Measurements from ENCODE around the gene PAX7. TPM values are rescaled to one million over a fixed set of nuclear protein-coding genes. Genes with fewer than 3 reads are reported as not detected.

The PAX7 gene
- total and polyA plus RNA-seq, 2 experiments from 2014 or later: 0.03 TPM; not detected in 1

DNA sequence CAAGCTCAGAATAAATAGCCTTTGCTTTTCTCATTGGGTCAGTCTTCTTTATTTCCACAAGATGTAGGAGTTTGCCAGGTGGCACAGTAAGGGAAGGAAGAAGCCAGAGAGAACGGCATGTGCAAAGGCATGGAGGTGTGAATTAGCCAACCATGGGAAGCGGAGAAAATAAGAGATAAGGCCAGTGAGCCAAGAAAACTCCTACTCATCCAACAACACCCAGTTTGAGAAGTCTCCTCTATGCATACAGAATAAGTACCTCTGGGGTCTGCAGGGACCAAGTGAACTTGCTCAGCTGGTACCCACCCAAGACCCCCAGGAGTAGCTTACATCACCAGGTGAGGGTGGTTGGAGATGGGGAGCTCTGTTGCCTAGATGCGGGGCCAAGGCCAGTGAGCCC is 162.1 kb downstream of the PAX7 start:
- TF ChIP-seq EZH2phosphoT487 (IDR thresholded peaks at IDR 0.05; ENCODE audit: unreplicated experiment): no peak
- TF ChIP-seq STAT1 (IDR thresholded peaks at IDR 0.05; ENCODE audit: unreplicated experiment): no peak
- TF ChIP-seq, protein P1, sequence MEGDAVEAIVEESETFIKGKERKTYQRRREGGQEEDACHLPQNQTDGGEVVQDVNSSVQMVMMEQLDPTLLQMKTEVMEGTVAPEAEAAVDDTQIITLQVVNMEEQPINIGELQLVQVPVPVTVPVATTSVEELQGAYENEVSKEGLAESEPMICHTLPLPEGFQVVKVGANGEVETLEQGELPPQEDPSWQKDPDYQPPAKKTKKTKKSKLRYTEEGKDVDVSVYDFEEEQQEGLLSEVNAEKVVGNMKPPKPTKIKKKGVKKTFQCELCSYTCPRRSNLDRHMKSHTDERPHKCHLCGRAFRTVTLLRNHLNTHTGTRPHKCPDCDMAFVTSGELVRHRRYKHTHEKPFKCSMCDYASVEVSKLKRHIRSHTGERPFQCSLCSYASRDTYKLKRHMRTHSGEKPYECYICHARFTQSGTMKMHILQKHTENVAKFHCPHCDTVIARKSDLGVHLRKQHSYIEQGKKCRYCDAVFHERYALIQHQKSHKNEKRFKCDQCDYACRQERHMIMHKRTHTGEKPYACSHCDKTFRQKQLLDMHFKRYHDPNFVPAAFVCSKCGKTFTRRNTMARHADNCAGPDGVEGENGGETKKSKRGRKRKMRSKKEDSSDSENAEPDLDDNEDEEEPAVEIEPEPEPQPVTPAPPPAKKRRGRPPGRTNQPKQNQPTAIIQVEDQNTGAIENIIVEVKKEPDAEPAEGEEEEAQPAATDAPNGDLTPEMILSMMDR (conservative IDR thresholded peaks at IDR 0.05; ENCODE audit: low read depth in 2 of 2): no peak
- no peak for TF ChIP-seq JUNB (IDR thresholded peaks at IDR 0.05; ENCODE audit: unreplicated experiment)
- no peak for TF ChIP-seq ZNF114 (CRISPR knock-in tag; IDR thresholded peaks at IDR 0.05)
- TF ChIP-seq POLR2AphosphoS5 (IDR thresholded peaks at IDR 0.05; ENCODE audit: low read depth): no peak
- TF ChIP-seq, protein P2, sequence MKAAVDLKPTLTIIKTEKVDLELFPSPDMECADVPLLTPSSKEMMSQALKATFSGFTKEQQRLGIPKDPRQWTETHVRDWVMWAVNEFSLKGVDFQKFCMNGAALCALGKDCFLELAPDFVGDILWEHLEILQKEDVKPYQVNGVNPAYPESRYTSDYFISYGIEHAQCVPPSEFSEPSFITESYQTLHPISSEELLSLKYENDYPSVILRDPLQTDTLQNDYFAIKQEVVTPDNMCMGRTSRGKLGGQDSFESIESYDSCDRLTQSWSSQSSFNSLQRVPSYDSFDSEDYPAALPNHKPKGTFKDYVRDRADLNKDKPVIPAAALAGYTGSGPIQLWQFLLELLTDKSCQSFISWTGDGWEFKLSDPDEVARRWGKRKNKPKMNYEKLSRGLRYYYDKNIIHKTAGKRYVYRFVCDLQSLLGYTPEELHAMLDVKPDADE (IDR thresholded peaks at IDR 0.05): no peak
- TF ChIP-seq, protein P3, sequence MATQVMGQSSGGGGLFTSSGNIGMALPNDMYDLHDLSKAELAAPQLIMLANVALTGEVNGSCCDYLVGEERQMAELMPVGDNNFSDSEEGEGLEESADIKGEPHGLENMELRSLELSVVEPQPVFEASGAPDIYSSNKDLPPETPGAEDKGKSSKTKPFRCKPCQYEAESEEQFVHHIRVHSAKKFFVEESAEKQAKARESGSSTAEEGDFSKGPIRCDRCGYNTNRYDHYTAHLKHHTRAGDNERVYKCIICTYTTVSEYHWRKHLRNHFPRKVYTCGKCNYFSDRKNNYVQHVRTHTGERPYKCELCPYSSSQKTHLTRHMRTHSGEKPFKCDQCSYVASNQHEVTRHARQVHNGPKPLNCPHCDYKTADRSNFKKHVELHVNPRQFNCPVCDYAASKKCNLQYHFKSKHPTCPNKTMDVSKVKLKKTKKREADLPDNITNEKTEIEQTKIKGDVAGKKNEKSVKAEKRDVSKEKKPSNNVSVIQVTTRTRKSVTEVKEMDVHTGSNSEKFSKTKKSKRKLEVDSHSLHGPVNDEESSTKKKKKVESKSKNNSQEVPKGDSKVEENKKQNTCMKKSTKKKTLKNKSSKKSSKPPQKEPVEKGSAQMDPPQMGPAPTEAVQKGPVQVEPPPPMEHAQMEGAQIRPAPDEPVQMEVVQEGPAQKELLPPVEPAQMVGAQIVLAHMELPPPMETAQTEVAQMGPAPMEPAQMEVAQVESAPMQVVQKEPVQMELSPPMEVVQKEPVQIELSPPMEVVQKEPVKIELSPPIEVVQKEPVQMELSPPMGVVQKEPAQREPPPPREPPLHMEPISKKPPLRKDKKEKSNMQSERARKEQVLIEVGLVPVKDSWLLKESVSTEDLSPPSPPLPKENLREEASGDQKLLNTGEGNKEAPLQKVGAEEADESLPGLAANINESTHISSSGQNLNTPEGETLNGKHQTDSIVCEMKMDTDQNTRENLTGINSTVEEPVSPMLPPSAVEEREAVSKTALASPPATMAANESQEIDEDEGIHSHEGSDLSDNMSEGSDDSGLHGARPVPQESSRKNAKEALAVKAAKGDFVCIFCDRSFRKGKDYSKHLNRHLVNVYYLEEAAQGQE (IDR thresholded peaks at IDR 0.05; ENCODE audit: unreplicated experiment): no peak
- TF ChIP-seq CREB1 (CRISPR knock-in tag; IDR thresholded peaks at IDR 0.05; ENCODE audit: low read depth): no peak
- no peak for TF ChIP-seq NANOG (IDR thresholded peaks at IDR 0.05; ENCODE audit: borderline replicate concordance)
- TF ChIP-seq EZH2 (IDR thresholded peaks at IDR 0.05; ENCODE audit: low read depth, unreplicated experiment): no peak
- TF ChIP-seq ZNF331 (CRISPR knock-in tag; IDR thresholded peaks at IDR 0.05; ENCODE audit: low read depth): no peak
- TF ChIP-seq, protein P4, sequence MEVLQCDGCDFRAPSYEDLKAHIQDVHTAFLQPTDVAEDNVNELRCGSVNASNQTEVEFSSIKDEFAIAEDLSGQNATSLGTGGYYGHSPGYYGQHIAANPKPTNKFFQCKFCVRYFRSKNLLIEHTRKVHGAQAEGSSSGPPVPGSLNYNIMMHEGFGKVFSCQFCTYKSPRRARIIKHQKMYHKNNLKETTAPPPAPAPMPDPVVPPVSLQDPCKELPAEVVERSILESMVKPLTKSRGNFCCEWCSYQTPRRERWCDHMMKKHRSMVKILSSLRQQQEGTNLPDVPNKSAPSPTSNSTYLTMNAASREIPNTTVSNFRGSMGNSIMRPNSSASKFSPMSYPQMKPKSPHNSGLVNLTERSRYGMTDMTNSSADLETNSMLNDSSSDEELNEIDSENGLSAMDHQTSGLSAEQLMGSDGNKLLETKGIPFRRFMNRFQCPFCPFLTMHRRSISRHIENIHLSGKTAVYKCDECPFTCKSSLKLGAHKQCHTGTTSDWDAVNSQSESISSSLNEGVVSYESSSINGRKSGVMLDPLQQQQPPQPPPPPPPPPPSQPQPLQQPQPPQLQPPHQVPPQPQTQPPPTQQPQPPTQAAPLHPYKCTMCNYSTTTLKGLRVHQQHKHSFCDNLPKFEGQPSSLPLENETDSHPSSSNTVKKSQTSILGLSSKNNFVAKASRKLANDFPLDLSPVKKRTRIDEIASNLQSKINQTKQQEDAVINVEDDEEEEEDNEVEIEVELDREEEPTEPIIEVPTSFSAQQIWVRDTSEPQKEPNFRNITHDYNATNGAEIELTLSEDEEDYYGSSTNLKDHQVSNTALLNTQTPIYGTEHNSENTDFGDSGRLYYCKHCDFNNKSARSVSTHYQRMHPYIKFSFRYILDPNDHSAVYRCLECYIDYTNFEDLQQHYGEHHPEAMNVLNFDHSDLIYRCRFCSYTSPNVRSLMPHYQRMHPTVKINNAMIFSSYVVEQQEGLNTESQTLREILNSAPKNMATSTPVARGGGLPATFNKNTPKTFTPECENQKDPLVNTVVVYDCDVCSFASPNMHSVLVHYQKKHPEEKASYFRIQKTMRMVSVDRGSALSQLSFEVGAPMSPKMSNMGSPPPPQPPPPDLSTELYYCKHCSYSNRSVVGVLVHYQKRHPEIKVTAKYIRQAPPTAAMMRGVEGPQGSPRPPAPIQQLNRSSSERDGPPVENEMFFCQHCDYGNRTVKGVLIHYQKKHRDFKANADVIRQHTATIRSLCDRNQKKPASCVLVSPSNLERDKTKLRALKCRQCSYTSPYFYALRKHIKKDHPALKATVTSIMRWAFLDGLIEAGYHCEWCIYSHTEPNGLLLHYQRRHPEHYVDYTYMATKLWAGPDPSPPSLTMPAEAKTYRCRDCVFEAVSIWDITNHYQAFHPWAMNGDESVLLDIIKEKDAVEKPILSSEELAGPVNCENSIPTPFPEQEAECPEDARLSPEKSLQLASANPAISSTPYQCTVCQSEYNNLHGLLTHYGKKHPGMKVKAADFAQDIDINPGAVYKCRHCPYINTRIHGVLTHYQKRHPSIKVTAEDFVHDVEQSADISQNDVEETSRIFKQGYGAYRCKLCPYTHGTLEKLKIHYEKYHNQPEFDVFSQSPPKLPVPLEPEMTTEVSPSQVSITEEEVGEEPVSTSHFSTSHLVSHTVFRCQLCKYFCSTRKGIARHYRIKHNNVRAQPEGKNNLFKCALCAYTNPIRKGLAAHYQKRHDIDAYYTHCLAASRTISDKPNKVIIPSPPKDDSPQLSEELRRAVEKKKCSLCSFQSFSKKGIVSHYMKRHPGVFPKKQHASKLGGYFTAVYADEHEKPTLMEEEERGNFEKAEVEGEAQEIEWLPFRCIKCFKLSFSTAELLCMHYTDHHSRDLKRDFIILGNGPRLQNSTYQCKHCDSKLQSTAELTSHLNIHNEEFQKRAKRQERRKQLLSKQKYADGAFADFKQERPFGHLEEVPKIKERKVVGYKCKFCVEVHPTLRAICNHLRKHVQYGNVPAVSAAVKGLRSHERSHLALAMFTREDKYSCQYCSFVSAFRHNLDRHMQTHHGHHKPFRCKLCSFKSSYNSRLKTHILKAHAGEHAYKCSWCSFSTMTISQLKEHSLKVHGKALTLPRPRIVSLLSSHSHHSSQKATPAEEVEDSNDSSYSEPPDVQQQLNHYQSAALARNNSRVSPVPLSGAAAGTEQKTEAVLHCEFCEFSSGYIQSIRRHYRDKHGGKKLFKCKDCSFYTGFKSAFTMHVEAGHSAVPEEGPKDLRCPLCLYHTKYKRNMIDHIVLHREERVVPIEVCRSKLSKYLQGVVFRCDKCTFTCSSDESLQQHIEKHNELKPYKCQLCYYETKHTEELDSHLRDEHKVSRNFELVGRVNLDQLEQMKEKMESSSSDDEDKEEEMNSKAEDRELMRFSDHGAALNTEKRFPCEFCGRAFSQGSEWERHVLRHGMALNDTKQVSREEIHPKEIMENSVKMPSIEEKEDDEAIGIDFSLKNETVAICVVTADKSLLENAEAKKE (CRISPR knock-in tag; IDR thresholded peaks at IDR 0.05): no peak
- ATAC-seq (no peak), DNase-seq (ENCODE audit: low spot score) (no peak)
- Histone ChIP-seq H2AFZ (no peak overlapping the region), H4K20me1 (replicated peaks; ENCODE audit: insufficient read depth) (no peaks in the 10 kb centered on the region), H3K79me2 (replicated peaks; ENCODE audit: insufficient read depth) (no peaks in the 10 kb centered on the region), H3F3A (replicated peaks; ENCODE audit: low read depth) (0 out of 2 replicates have a peak, but pooled peaks cover 2% of the 10 kb centered on the region), H3K9me2 (ENCODE audit: insufficient read depth) (no peaks in the 10 kb centered on the region), H3K4me1 (ENCODE audit: insufficient read depth) (peaks cover 10% of the 10 kb centered on the region), H3K27me3 (ENCODE audit: insufficient read depth) (no peaks in the 10 kb centered on the region), H3K4me2 (no peak overlapping the region), H3K27ac (ENCODE audit: low read depth) (no peak overlapping the region), H3K4me3 (no peak overlapping the region), H3K36me3 (ENCODE audit: insufficient read depth) (no peaks in the 10 kb centered on the region)
- Mint-ChIP-seq H3K4me1 (peaks cover 18% of the 10 kb centered on the region), H3K27ac (no peak overlapping the region), H3K27me3 (ENCODE audit: insufficient read depth, low read depth, poor library complexity) (peaks cover 15% of the 10 kb centered on the region), H3K36me3 (ENCODE audit: low read depth) (no peaks in the 10 kb centered on the region), H3K9me3 (no peaks in the 10 kb centered on the region), H3K4me3 (no peak overlapping the region)
